ENCODE measurements around the gene CCL17. TPM values are rescaled to one million over a fixed set of nuclear protein-coding genes. Genes with fewer than 3 reads are reported as not detected.

Gene CCL17
- total RNA-seq, result not detected
- not detected for total RNA-seq (2013)

DNA sequence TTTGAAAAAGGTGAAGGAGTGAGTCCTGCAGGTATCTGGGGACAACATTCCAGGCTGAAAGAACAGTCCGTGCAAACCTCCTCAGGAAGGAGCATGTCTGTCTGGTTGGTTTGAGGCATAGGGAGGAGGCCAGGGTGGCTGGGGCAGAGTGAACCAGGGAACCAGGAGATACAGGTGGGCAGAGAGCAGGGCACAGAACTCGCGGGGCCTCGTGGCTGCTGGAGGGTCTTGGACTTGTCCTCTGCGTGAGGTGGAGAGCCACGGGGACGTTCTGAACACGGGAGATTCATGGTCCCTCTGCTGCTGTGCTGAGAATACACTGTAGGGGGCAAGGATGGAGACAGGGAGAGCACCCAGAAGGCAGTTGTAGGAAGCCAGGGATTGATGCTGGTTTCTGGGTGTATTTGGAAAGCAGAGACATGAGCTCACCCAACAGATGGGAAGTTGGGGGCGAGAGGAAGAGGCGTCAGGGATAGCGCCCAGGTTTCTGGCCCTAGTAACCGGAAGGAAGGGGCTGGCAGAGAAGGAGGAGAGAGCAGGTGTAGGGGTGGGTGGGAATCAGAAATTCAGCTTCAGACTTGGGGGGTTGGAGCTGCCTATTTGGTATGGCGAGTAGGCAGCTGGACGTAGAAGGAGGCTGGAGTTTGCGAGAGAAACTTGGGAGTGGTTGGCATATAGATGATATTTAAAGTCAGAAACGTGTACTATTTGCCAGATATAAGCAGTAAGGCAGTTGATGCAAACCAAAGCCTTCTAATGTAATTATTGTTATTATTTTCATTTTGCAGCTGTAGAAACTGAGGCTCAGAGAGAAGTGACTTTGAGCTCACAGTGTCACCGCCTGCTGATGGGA is at the start of gene CCL17:
Gene CCL17 (plus strand): TSS at position 803 of the 853 bp plus-strand sequence. CDS start 9,166 bp downstream, outside the sequence.
- Histone ChIP-seq H3K4me1 (ENCODE audit: control insufficient read depth, insufficient read depth, low read length) (peaks cover 4% of the 10 kb centered on the region), H3K36me3 (ENCODE audit: control insufficient read depth, insufficient read depth, low read length) (no peaks in the 10 kb centered on the region), H3K27me3 (ENCODE audit: control insufficient read depth, insufficient read depth, low read length) (no peaks in the 10 kb centered on the region), H3K9me3 (ENCODE audit: control insufficient read depth, insufficient read depth, low read length) (no peaks in the 10 kb centered on the region), H3K27ac (ENCODE audit: low read length) (no peak within 1 kb of the TSS), H3K4me3 (ENCODE audit: low read length) (no peak within 1 kb of the TSS)
- TF ChIP-seq, protein P1, sequence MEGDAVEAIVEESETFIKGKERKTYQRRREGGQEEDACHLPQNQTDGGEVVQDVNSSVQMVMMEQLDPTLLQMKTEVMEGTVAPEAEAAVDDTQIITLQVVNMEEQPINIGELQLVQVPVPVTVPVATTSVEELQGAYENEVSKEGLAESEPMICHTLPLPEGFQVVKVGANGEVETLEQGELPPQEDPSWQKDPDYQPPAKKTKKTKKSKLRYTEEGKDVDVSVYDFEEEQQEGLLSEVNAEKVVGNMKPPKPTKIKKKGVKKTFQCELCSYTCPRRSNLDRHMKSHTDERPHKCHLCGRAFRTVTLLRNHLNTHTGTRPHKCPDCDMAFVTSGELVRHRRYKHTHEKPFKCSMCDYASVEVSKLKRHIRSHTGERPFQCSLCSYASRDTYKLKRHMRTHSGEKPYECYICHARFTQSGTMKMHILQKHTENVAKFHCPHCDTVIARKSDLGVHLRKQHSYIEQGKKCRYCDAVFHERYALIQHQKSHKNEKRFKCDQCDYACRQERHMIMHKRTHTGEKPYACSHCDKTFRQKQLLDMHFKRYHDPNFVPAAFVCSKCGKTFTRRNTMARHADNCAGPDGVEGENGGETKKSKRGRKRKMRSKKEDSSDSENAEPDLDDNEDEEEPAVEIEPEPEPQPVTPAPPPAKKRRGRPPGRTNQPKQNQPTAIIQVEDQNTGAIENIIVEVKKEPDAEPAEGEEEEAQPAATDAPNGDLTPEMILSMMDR (IDR thresholded peaks at IDR 0.05), result no peak
- Mint-ChIP-seq H3K4me1 (no peaks in the 10 kb centered on the region), H3K27ac (no peak within 1 kb of the TSS), H3K27me3 (ENCODE audit: low read depth in 2 of 2) (peaks cover 0 to 15% of the 10 kb centered on the region in 2 donors), H3K4me3 (no peak within 1 kb of the TSS), H3K36me3 (no peaks in the 10 kb centered on the region), H3K9me3 (no peaks in the 10 kb centered on the region)
- DNase-seq (no peak), ATAC-seq (no peak)
- 82% methylated on average over 17 of the region's 17 CpGs for WGBS (ENCODE audit: insufficient coverage)
- intact Hi-C loops (cut with micrococcal nuclease), result no loop called here

- Mint-ChIP-seq H3K27me3 (ENCODE audit: low read depth in 2 of 2) (peaks cover 7 to 14% of the 10 kb centered on the region in 2 donors), H3K9me3 (no peaks in the 10 kb centered on the region), H3K36me3 (no peaks in the 10 kb centered on the region), H3K4me3 (no peak overlapping the region), H3K4me1 (peaks cover 0 to 5% of the 10 kb centered on the region in 2 donors), H3K27ac (no peak overlapping the region)
- WGBS (ENCODE audit: insufficient coverage), result 89% methylated on average over 5 of the region's 5 CpGs
- H3K27ac ChIP-seq (ENCODE audit: low read length), result no peak overlapping the region
- ATAC-seq (no peak), DNase-seq (no peak)
- peaks cover 2% of the 10 kb centered on the region for H3K27me3 ChIP-seq (ENCODE audit: control insufficient read depth, insufficient read depth, low read length)
- no peaks in the 10 kb centered on the region for H3K9me3 ChIP-seq (ENCODE audit: control insufficient read depth, insufficient read depth, low read length)
- no peak overlapping the region for H3K4me3 ChIP-seq (ENCODE audit: low read length)
- peaks cover 5% of the 10 kb centered on the region for H3K4me1 ChIP-seq (ENCODE audit: control insufficient read depth, insufficient read depth, low read length)
- no peaks in the 10 kb centered on the region for H3K36me3 ChIP-seq (ENCODE audit: control insufficient read depth, insufficient read depth, low read length)
- intact Hi-C loops (cut with micrococcal nuclease), result no loop called here
- TF ChIP-seq, protein P1 (IDR thresholded peaks at IDR 0.05), result no peak
These were observed 48.6 kb upstream of the CCL17 start for GRCh38 chr16:57355898-57356414.

DNA sequence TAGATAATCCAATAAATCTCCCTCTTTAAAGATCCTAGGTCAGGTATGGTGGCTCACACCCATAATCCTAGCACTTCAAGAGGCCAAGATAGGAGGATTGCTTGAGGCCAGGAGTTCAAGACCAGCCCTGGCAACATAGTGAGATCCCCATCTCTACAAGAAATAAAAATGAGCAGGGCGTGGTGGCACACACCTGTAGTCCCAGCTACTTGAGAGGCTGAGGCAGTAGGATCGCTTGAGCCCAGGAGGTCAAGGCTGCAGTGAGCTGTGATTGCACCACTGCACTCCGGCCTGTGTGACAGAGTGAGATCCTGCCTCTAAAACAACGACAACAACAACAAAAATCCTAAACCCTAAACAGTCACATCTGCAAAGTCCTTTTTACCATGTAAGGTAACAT is 48.0 kb upstream of the CCL17 start:
- H3K4me1 ChIP-seq (ENCODE audit: control insufficient read depth, insufficient read depth, low read length), result peaks cover 5% of the 10 kb centered on the region
- no peaks in the 10 kb centered on the region for H3K9me3 ChIP-seq (ENCODE audit: control insufficient read depth, insufficient read depth, low read length)
- TF ChIP-seq, protein P1 (IDR thresholded peaks at IDR 0.05), result no peak
- ATAC-seq (no peak), DNase-seq (no peak)
- Mint-ChIP-seq H3K36me3 (no peaks in the 10 kb centered on the region), H3K4me3 (no peak overlapping the region), H3K27ac (no peak overlapping the region), H3K4me1 (peaks cover 0 to 5% of the 10 kb centered on the region in 2 donors), H3K9me3 (no peaks in the 10 kb centered on the region), H3K27me3 (ENCODE audit: low read depth in 2 of 2) (peaks cover 7 to 14% of the 10 kb centered on the region in 2 donors)
- intact Hi-C loops (cut with micrococcal nuclease), result no loop called here
- no peak overlapping the region for H3K4me3 ChIP-seq (ENCODE audit: low read length)
- H3K36me3 ChIP-seq (ENCODE audit: control insufficient read depth, insufficient read depth, low read length), result no peaks in the 10 kb centered on the region
- no peak overlapping the region for H3K27ac ChIP-seq (ENCODE audit: low read length)
- H3K27me3 ChIP-seq (ENCODE audit: control insufficient read depth, insufficient read depth, low read length), result peaks cover 2% of the 10 kb centered on the region
- 95% methylated on average over 3 of the region's 4 CpGs for WGBS (ENCODE audit: insufficient coverage)
